Mononuclear cell (primary cell): ENCODE results near the gene CDH4. TPM values are rescaled to one million over a fixed set of nuclear protein-coding genes. Genes with fewer than 3 reads are reported as not detected.

Experiments
- H3K27me3 ChIP-seq: 2 replicates; pipeline ENCODE4 v1.6.0; 2011; ENCODE audit warnings: low read length, control low read depth; ENCODE audit not compliant: insufficient read depth
- H3K4me1 ChIP-seq: 2 replicates; pipeline ENCODE4 v1.5.1; 2011; ENCODE audit warnings: mild to moderate bottlenecking, low read length, control low read depth; ENCODE audit not compliant: insufficient read depth
- H3K4me3 ChIP-seq: 2 replicates; pipeline ENCODE4 v1.5.1; 2011; ENCODE audit warnings: mild to moderate bottlenecking, low read length, moderate library complexity
- H3K9me3 ChIP-seq: 2 replicates; pipeline ENCODE4 v1.5.1; 2011; ENCODE audit warnings: low read depth, mild to moderate bottlenecking, control low read depth, low read length
- total RNA-seq: library from RNA; depleted of rRNA; stranded (reverse); fragments of >200 nt; gene quantifications from one replicate; pipeline ENCODE4 v1.2.3, GENCODE V29; 2012

The CDH4 gene
- total RNA-seq, 1 donor: under 0.01 TPM

- no peaks in the 10 kb centered on the region for H3K9me3 ChIP-seq
- no peaks in the 10 kb centered on the region for H3K4me1 ChIP-seq
These were observed 539.9 kb downstream of the CDH4 start for GRCh38 chr20:61791995-61792394.

DNA sequence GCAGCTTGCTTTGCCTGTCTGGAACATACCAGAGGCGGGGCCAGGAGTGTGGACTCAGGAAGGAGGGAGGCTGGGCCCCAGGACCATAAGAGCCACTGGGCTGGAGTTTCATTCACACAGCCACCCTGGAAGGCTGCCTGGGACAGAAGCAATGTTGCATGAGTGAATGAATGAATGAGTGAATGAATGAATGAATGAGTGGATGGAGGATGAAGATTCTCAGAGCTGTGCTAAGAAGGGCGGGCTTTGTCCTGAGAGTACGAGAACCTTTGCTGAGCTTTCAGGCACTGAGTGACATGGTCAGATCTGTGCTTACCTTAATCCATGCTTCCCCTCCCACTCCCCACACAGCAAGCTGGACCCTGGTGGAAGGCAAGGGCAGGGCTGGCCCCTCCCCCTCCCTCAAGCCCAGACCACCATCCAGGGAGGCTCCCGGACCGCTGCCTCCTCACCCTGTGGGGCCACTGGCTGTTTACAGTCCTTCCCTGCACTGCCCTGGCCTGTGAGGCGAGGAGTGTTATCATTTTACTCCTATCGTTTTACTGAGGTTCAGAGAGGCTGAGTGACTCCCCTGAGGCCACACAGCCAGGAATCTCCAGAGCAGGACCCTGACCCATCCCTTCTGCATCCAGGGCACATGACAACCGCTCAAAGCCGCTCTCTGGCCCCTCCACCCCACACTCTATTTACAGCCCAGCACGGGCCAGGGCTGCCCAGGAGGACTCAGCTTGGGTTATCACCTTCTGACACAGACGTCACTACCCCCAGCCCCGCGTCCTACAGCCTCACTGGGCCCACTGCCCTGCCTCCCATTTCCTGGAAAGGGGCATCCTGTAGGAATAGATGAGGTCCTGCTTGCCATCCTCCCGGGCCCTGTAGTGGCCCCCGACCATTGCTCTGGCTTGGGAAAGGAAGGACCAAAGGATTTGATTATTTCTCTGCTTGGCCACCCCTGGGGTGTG is 543.9 kb downstream of the CDH4 start:
- Histone ChIP-seq H3K4me3 (no peak overlapping the region), H3K27me3 (no peaks in the 10 kb centered on the region), H3K4me1 (no peaks in the 10 kb centered on the region), H3K9me3 (no peaks in the 10 kb centered on the region)

More at GRCh38 chr20:61791995-61792394, 539.9 kb downstream of the CDH4 start:
- Histone ChIP-seq H3K4me3 (no peak overlapping the region), H3K27me3 (no peaks in the 10 kb centered on the region)

DNA sequence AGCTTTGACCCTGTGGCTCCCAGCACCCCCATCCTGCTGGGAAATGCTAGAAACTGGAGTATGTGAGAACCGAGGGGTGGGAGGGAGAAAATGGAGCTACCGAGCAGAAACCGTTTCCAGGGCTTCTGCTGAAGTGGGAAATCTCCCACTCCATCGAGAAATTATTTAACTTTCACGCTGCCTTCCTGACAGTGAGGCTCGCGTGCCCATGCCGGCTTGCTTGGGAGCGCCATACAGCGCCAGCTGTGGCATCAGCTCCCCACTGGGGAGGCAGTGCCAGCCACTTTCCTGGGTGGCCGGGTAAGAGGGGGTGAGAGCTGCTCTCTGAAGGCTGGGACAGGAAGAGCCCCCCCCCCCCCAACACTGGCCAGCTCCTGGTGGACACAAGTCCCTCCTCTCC is 544.7 kb downstream of the CDH4 start:
- Histone ChIP-seq H3K4me1 (no peaks in the 10 kb centered on the region), H3K4me3 (no peak overlapping the region), H3K9me3 (no peaks in the 10 kb centered on the region), H3K27me3 (no peaks in the 10 kb centered on the region)

- no peak overlapping the region for H3K4me3 ChIP-seq
- H3K27me3 ChIP-seq: no peaks in the 10 kb centered on the region
- no peaks in the 10 kb centered on the region for H3K4me1 ChIP-seq
- H3K9me3 ChIP-seq: no peaks in the 10 kb centered on the region
These were observed 545.1 kb downstream of the CDH4 start for GRCh38 chr20:61797200-61797599.

GRCh38 chr20:61797971-61798411 is 545.9 kb downstream of the CDH4 start:
- Histone ChIP-seq H3K27me3 (no peaks in the 10 kb centered on the region), H3K9me3 (no peaks in the 10 kb centered on the region), H3K4me3 (no peak overlapping the region), H3K4me1 (no peaks in the 10 kb centered on the region)

DNA sequence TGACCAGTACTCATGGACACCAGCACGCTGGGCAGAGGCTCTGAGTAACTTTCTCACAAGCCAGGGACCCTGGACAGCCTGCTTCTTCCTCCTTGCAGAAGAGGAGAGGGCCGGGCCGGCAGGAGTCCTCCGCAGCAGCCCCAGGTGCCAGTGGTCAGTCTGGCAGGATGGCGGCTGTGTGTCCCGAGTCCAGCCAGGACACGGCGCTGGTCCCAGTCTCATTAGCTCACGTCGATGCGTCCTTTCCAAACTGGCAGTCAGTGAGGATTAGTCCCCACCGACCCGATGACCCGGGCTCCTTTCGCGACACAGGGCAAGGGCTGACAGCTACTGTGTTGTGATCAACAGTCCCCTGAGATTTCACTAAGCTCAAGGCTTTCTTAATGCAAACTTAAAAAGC is 546.6 kb downstream of the CDH4 start:
- no peaks in the 10 kb centered on the region for H3K4me1 ChIP-seq
- H3K4me3 ChIP-seq: no peak overlapping the region
- H3K27me3 ChIP-seq: no peaks in the 10 kb centered on the region
- H3K9me3 ChIP-seq: no peaks in the 10 kb centered on the region

DNA sequence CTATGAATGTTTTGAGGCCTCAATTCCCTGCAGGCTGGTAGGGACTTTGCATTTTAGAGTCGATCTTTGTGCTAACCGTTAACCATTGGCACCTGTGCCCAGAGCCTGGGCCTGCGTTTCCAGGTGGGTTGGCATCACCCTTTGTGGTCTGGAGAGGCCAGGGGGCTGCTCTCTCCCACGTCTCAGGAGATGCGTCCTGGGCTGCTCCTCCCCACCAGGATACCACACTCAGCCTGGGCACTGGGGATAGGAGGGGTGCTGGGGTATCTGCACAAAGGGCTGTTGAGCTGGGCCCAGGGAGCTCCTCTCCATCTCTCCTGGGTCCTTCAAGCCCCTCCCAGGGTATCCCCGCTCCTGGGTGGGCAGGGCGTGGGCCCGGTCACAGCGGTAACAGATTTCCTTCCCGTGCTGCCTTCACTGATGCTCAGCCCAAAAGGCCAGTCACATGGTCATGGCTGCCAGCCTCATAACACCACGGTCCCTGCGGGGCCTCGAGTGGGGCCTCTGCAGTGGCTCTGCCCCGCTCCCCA is 547.4 kb downstream of the CDH4 start:
- Histone ChIP-seq H3K9me3 (no peaks in the 10 kb centered on the region), H3K4me3 (no peak overlapping the region), H3K27me3 (no peaks in the 10 kb centered on the region), H3K4me1 (no peaks in the 10 kb centered on the region)

DNA sequence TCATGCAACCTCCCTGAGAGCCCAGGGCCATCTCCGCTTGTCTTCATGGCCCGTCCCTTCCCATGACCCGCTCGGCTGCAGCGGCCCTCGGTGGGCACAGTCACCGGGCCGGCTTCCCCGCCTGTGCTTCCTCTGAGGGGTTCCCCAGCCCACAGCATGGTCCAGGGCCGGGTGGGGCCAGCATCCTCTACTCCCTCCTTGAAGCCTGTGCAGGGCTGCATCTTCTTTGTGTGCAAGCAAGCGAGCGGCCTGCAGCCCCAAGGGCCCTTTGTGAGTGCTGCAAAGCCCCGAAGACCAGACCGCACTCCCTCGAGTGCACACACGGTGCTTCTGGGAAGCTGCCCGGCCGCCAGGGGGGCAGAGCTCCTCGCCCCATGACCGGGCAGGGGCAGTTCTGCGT is 547.9 kb downstream of the CDH4 start:
- H3K4me3 ChIP-seq: no peak overlapping the region
- H3K27me3 ChIP-seq: no peaks in the 10 kb centered on the region
- no peaks in the 10 kb centered on the region for H3K4me1 ChIP-seq
- no peaks in the 10 kb centered on the region for H3K9me3 ChIP-seq

DNA sequence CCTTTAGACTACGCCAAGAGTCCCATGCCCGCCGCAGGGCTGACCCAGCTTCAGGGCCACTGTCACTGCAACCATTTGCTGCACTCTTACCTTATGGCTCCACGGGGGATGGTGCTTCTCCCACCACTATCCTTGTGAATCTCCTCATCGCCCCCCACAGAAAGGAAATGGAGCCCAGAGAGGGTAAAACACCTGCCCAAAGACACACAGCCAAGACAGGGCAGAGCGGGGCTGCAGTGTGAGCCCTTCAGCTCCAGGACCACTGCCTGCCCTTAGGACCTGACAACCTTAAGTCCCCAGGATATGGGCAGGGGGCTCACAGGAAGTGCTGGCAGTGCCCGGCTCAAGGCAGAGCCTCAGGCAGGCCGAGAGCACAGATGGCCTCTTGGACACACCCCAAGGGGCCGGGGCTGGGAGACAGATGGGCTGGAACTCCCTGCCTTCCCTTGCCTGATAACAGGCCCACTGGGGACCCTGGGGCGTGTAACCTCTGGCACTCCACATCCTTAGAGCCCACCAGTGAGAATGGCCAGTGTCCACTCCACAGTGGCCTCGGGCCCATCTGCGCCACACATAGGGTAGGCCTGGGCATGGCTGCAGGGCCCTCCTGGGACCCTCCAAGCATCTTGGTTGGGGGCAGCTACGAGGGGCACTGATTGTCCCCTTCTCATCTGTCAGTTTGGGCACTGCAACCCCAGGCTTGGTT is 548.5 kb downstream of the CDH4 start:
- no peaks in the 10 kb centered on the region for H3K9me3 ChIP-seq
- no peaks in the 10 kb centered on the region for H3K4me1 ChIP-seq
- H3K27me3 ChIP-seq: no peaks in the 10 kb centered on the region
- no peak overlapping the region for H3K4me3 ChIP-seq

DNA sequence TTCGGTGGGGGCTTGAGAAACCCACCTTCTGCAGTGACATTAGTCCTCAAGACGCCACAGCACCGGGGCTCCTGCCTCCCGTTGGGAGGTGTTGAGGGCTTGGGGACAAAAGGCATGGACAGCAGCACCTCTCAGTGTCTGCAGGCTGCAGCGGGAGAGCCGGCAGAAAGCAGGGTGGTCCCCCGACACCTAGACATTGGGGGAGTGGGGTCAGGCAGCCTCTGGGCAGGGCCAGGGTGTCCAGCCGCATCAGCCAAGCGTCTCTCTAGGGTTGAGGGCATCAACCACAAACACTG is 549.0 kb downstream of the CDH4 start:
- H3K4me1 ChIP-seq: no peaks in the 10 kb centered on the region
- no peak overlapping the region for H3K4me3 ChIP-seq
- no peaks in the 10 kb centered on the region for H3K9me3 ChIP-seq
- no peaks in the 10 kb centered on the region for H3K27me3 ChIP-seq

DNA sequence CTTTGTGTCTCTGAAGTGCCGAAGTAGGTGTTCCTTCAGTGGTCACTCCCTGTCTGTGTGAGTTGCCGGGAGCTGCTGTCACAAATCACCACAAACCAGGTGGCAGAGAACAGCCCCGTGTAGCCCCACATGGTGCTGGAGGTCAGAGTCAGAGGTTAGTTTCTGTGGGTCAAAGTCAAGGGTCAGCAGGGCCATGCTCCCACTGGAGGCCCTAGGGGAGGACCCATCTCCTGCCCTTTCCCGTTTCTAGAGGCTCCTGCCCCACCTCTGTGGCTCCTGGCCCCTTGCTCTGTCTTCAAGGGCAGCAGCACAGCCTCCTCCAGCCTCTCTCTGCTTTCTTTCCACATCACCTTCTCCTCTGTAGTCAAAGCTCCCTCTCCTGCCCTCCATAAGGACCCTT is 549.4 kb downstream of the CDH4 start:
- H3K27me3 ChIP-seq: no peaks in the 10 kb centered on the region
- H3K9me3 ChIP-seq: no peaks in the 10 kb centered on the region
- H3K4me3 ChIP-seq: no peak overlapping the region
- no peaks in the 10 kb centered on the region for H3K4me1 ChIP-seq

DNA sequence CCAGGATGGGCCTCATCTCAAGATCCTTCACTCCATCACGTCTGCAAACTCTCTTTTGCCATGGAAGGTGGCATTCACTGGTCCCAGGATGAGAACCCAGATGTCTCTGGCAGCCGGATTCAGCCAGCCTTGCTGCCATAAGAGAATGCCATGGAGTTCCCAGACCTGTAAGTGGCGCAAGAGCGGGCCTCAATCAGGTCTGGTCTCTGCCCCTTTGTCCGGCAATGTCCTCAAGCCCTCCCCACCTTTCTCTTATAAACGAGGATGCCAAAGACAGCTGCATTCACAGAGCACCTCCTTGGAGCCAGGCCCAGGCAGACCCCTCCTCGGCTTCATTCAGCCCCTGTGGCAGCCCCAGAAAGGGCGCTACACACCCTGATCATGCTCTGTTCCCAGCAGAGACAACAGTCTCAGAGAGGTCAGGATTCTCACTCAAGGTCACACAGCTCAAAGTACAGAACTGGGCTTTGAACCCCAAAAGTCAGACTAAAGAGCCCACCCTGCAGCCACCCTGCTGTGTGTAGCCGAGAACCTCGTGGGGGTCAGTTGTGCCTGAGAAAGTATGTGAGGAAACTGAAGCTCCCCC is 549.9 kb downstream of the CDH4 start:
- Histone ChIP-seq H3K4me3 (no peak overlapping the region), H3K27me3 (no peaks in the 10 kb centered on the region), H3K4me1 (no peaks in the 10 kb centered on the region), H3K9me3 (no peaks in the 10 kb centered on the region)

DNA sequence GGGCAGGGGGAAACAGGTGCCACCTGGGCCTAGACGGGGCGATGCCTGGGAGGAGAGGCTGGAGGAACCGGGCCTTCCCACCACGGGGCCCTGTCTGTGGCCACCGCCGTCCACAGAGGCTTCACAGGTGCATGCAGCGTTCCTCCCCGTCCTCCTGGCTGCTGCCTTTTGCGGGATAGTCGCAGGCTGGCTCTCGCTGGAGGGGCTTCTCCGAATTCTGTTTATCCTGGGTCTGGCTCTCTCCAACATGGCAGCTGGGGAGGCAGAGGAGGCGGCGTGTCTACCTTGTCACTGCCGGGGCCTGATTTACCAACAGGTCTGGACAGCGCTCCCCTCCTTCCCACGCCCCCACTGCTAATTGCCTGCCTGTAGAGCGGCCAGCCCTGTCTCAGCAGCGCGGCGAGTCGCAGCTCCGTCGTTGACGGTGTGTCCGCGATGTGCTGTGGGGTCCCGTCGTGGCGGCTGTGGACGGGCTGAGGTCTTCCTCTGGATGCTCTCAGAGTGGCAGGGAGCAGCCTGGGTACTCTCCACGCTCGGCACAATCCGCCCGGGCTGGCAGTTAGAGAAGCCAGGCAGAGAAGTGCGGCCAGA is 550.8 kb downstream of the CDH4 start:
- H3K9me3 ChIP-seq: no peaks in the 10 kb centered on the region
- no peak overlapping the region for H3K4me3 ChIP-seq
- H3K27me3 ChIP-seq: no peaks in the 10 kb centered on the region
- no peaks in the 10 kb centered on the region for H3K4me1 ChIP-seq

DNA sequence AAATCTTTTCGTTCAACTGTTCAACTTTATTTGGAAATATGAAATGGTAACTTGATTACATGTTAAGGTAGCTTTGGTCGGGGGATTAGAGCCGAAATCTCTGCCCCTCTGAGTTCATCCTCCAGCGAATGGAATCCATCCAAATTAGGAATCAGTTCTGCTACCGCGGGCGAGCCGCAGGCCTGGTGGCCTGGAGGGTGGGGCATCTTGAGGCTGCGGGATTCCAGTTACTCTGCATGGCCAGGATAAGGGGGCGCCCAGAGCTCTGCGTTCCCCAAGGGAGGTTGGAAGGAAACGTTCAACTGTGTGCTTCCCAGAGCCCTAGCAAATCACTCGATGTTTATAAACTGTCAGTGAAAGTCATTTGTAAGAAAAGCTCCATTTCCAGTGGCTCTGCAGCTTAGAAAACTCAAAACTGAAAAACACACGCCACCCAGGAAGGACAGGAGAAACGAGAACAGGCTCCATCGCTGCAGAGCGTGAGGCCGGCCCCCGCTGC is 551.4 kb downstream of the CDH4 start:
- Histone ChIP-seq H3K27me3 (no peaks in the 10 kb centered on the region), H3K4me3 (no peak overlapping the region), H3K4me1 (no peaks in the 10 kb centered on the region), H3K9me3 (no peaks in the 10 kb centered on the region)
